B cell (primary cell): ENCODE measurements around the gene PODXL.

Experiments used
- CTCF ChIP-seq: fragments of 200-600 bp; IDR thresholded peaks from one replicate; pipeline ENCODE4 v1.8.0; 2022; ENCODE audit warnings: antibody characterized with exemption, mild to moderate bottlenecking
- EZH2 ChIP-seq: IDR thresholded peaks from 2 replicates; pipeline ENCODE4 v1.6.1; 2012; ENCODE audit warnings: borderline replicate concordance, low read depth, mild to moderate bottlenecking, moderate library complexity, low read length; ENCODE audit not compliant: insufficient read depth, poor library complexity, severe bottlenecking

GRCh38 chr7:131506597-131506996 lies 49.8 kb downstream of the PODXL start:
- TF ChIP-seq CTCF = no peak
- TF ChIP-seq EZH2 = no peak
